Heart left ventricle (tissue), 13 donors: ENCODE measurements around the gene LTB.

Experiments used
- CTCF ChIP-seq, 12 donors: fragments of 200-600 bp; sonication (generic) in 4 of 12; IDR thresholded peaks; one replicate each; pipeline versions ENCODE4 v1.5.0 to v1.8.0; 2018 to 2022; ENCODE audit warnings: antibody characterized with exemption in 12 of 12, mild to moderate bottlenecking in 5 of 12
- POLR2A ChIP-seq, 2 donors: fragments of 450-650 bp; IDR thresholded peaks; one replicate each; pipeline ENCODE4 v1.6.1; 2017; ENCODE audit warnings: antibody characterized with exemption in 2 of 2, mild to moderate bottlenecking in 2 of 2, moderate library complexity in 2 of 2
- donor health status: ischemic (EF 13 %, LVEDD 7.1; RV severe dilation, severe dysfunction).
- donor health status: DM: no; HTN: yes; CAD: no.
- donor health status: DM: no; HTN: no; CAD: no.
- donor health status: ischemic (EF 25% LVEDD 6.9; RV normal size, moderate dysfunction).
- donor health status: ischemic (EF 25% LVEDD 5.7; RV mildly dilated, moderate dysfunction).
- donor health status: ischemic (EF 35%, LVEDD 5.7; RV mildly dilated, moderate dysfunction).
- donor health status: nonischemic (EF 11% LVEDD 7.7; RV severe dilation, severe dysfunction).
- donor health status: DM: yes; HTN: yes; CAD: no.
- donor health status: PGD.
- donor health status: ischemic (EF 29% LVEDD 5.4; RV normal size, mild dysfunction).
- donor health status: nonischemic (EF 23%, LVEDD 6.1; RV moderate dilation, normal function).

GRCh38 chr6:31531162-31531561 lies 51.1 kb downstream of the LTB start:
- TF ChIP-seq POLR2A (IDR thresholded peaks at IDR 0.05) (no peak), CTCF (IDR thresholded peaks at IDR 0.05) (no peak)
